Measurements from ENCODE around the gene SULT1A2. TPM values are rescaled to one million over a fixed set of nuclear protein-coding genes. Genes with fewer than 3 reads are reported as not detected.
A peak's percentile ranks its signal among the peaks of the same experiment; 100 is the strongest.
"Not testable (repeated sequence)": the region's sequence is repeated elsewhere in the genome, so short reads cannot be mapped to it uniquely, and the experiment has no call there.

SULT1A2 gene
- total and polyA plus RNA-seq, 2 of the 13 experiments (the other 11 are each of a cell fraction or from before 2014, with no cell fraction given) = 33.0 to 34.2 TPM

- H3K79me2 ChIP-seq (ENCODE audit: insufficient read depth, low read length); H3K27me3 ChIP-seq (ENCODE audit: control insufficient read depth in 1 of 2, insufficient read depth in 2 of 2, low read length in 2 of 2); BruUV-seq (replicated peaks); H4K20me1 ChIP-seq (ENCODE audit: insufficient read depth, low read length); H3K27ac ChIP-seq (ENCODE audit: extremely low read length, insufficient read depth, low read length); H3K36me3 ChIP-seq (replicated peaks in 1 of 2; ENCODE audit: control insufficient read depth in 1 of 2, insufficient read depth in 2 of 2, low read length in 2 of 2); H3K9ac ChIP-seq (ENCODE audit: insufficient read depth, low read depth, low read length); FAIRE-seq; H3K4me3 ChIP-seq (replicated peaks in 1 of 3; ENCODE audit: insufficient read depth in 1 of 3, low read depth in 2 of 3, low read length in 3 of 3); ATAC-seq; H2AFZ ChIP-seq (ENCODE audit: low read length); H3K4me2 ChIP-seq (ENCODE audit: low read depth, low read length); H3K9me3 ChIP-seq (ENCODE audit: low read length); in situ Hi-C loops (cut with HindIII; ENCODE audit: extremely low pct_ligation_motif_present, low pct_unique_long_range_greater_than_20kb); TF ChIP-seq SOX6 (IDR thresholded peaks at IDR 0.05): not testable (repeated sequence)
- CTCF ChIA-PET (ENCODE audit: low intra/inter-chr PET ratio, low total read pairs) = interaction anchor here (1.2 kb wide), 1 partner anchor 18 kb away, joined by 5 read pairs; no protein-coding TSS in a partner anchor
- intact Hi-C loops (cut with micrococcal nuclease; ENCODE audit: unreplicated experiment) = loop anchor here (10.0 kb wide), 1 partner anchor 71 kb away; no protein-coding TSS in a partner anchor
- H3K4me1 ChIP-seq (ENCODE audit: insufficient read depth, low read length) = peaks cover 41% of the 10 kb centered on the region
- POLR2A ChIA-PET = interaction anchor here (3.7 kb wide), 1 partner anchor 19 kb away, joined by 20 read pairs; the partner anchor contains the start of gene SULT1A2
- DNase-seq (ENCODE audit: low spot score) = peak; percentile 50
- WGBS (ENCODE audit: low lambda C conversion rate) = 27% methylated on average over 18 of the region's 24 CpGs
- peak; percentile 84 for TF ChIP-seq KDM1A (CRISPR knock-in tag; IDR thresholded peaks at IDR 0.05)
- peak; percentile 45; the same call in 1 of the 2 replicates for TF ChIP-seq ZSCAN25 (CRISPR knock-in tag; IDR thresholded peaks at IDR 0.05)
- 0 out of 2 replicates have a peak, but pooled peaks have one; percentile 32 for TF ChIP-seq ZNF331 (CRISPR knock-in tag; IDR thresholded peaks at IDR 0.05)
- TF ChIP-seq SOX6 (CRISPR knock-in tag; IDR thresholded peaks at IDR 0.05) = peak; percentile 13; the same call in 1 of the 2 replicates
- TF ChIP-seq MXD3 (CRISPR knock-in tag; IDR thresholded peaks at IDR 0.05) = 0 out of 2 replicates have a peak, but pooled peaks have one; percentile 26
- TF ChIP-seq HDAC2 (CRISPR knock-in tag; IDR thresholded peaks at IDR 0.05) = peak; percentile 67; the same call in 1 of the 2 replicates
- TF ChIP-seq ELF3 (CRISPR knock-in tag; IDR thresholded peaks at IDR 0.05) = peak; percentile 47; the same call in 1 of the 2 replicates
- peak; percentile 25; the same call in 1 of the 2 replicates for TF ChIP-seq CBFB (CRISPR knock-in tag; IDR thresholded peaks at IDR 0.05)
- 0 out of 2 replicates have a peak, but pooled peaks have one; percentile 24 for TF ChIP-seq ZNF501 (CRISPR knock-in tag; IDR thresholded peaks at IDR 0.05)
- peak; percentile 13; the same call in 1 of the 2 replicates for TF ChIP-seq ZFX (CRISPR knock-in tag; IDR thresholded peaks at IDR 0.05; ENCODE audit: low read depth)
- TF ChIP-seq ZNF687 (CRISPR knock-in tag; IDR thresholded peaks at IDR 0.05) = peak; percentile 43
- 0 out of 2 replicates have a peak, but pooled peaks have one; percentile 40 for TF ChIP-seq ZFP91 (CRISPR knock-in tag; IDR thresholded peaks at IDR 0.05; ENCODE audit: borderline replicate concordance)
- peak; percentile 89 for TF ChIP-seq RAD21 (CRISPR knock-in tag; IDR thresholded peaks at IDR 0.05)
These were observed 18.8 kb upstream of the SULT1A2 start for GRCh38 chr16:28615486-28616223.
